GM20000 (cell line): Measurements from ENCODE around the gene PHB1.

Experiments
- DNase-seq: peaks from one replicate; pipeline ENCODE4 v3.0.0; 2012; ENCODE audit warnings: low spot score
- CTCF ChIP-seq: IDR thresholded peaks from 2 replicates; pipeline ENCODE4 v1.5.1; 2012; ENCODE audit warnings: mild to moderate bottlenecking, control low read depth; ENCODE audit errors: extremely low read depth, missing control alignments

The PHB1 gene

GRCh38 chr17:49456183-49456965 lies 41.7 kb upstream of the PHB1 start:
- no peak for TF ChIP-seq CTCF
- no peak for DNase-seq

DNA sequence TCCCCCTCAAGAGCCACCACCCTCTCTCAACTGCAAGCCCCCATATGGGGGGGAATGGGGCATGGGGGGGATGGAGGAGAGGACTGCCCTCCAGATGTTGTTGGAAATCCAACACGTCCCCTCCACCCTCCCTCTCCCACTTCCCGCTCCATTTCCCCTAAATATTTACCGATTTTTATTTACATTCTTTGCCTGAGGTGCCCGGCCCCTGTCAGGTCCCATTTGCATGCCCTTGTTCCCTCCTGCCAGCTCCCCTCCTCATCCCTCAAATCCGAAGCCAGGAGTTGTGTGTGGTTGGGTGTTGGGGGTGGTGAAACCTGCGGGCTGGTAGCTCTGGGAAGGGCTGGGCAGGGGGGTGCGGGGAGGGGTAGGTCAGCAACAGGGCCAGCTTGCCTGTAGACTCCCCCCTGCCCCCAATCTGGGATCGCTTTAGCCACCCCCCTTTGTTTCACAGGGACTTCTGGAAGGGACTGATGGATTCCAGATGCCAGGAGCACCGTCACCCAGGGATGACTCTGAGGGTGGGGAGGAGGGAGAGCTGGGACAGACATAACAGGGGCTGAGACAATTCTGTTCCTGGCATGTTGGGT lies 40.7 kb upstream of the PHB1 start:
- no peak for TF ChIP-seq CTCF
- DNase-seq = no peak

DNA sequence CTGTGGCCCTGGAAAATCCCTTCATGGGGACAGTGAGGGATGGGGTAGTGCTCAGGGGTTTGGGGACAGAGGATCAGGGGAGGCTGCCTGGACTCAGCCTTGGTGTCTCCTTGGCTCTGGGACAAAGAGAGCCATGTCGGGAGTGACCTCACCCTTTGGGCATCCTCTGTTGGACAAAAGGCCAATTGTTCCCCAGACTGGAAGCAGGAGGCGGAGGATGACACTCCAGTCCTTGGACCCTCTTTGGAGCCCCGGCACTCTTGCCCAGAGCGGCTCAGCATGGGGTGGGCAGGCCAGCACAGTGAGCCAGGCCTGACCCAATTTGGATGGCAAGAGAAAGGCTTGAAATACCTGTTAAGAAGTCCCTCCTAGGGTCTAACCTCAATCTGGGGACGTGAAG lies 39.4 kb upstream of the PHB1 start:
- TF ChIP-seq CTCF = no peak

GRCh38 chr17:49452661-49453060 lies 38.0 kb upstream of the PHB1 start:
- no peak for DNase-seq
- no peak for TF ChIP-seq CTCF

More for the DNA sequence above, 39.4 kb upstream of the PHB1 start:
- DNase-seq = no peak

GRCh38 chr17:49452201-49452600 lies 37.5 kb upstream of the PHB1 start:
- no peak for TF ChIP-seq CTCF
- DNase-seq = no peak

DNA sequence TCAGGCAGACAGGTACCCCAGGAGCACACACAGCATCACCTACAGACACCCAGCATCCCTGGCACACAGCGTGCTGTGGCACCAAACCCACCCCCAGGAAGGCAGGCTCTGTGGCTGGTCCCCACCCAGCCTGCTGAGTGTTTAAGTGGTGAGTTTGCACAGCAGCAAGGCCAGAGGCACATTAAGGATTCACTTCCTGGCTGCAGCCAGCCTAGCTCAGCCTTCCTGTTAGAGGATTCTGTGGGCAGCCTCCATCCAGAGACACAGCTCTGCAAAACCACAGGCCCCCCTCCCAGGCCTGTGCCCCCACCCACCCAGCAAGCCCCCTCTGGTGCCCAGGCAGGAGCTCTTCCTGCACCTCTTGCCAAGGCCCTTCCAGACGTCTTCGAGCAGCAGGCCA lies 36.1 kb upstream of the PHB1 start:
- TF ChIP-seq CTCF = no peak
- no peak for DNase-seq

- TF ChIP-seq CTCF = no peak
- DNase-seq = no peak
Measured at GRCh38 chr17:49450181-49450580, 35.5 kb upstream of the PHB1 start.
